ENCODE measurements around the gene GSC. TPM values are rescaled to one million over a fixed set of nuclear protein-coding genes. Genes with fewer than 3 reads are reported as not detected.

Gene GSC
- total RNA-seq, 1 experiment from 2014 or later, result not detected

GRCh38 chr14:94751321-94751720 lies 18.6 kb downstream of the GSC start:
- no peak for DNase-seq
- Histone ChIP-seq H2AK5ac (ENCODE audit: insufficient read length, low read length) (no peak overlapping the region), H3K4ac (ENCODE audit: low read depth, low read length) (no peak overlapping the region), H3K14ac (ENCODE audit: insufficient read depth, low read length) (no peak overlapping the region), H3K18ac (ENCODE audit: insufficient read length, low read depth, low read length) (no peak overlapping the region), H3K23me2 (ENCODE audit: insufficient read length, low read depth, low read length, poor library complexity, severe bottlenecking) (no peaks in the 10 kb centered on the region), H4K20me1 (ENCODE audit: control insufficient read depth, insufficient read depth, insufficient read length) (no peaks in the 10 kb centered on the region), H4K5ac (ENCODE audit: insufficient read length, low read depth, low read length) (no peak overlapping the region), H2AFZ (ENCODE audit: low read length) (no peak overlapping the region), H2BK20ac (ENCODE audit: low read depth, low read length, poor library complexity, severe bottlenecking) (no peak overlapping the region), H3K23ac (ENCODE audit: insufficient read length, low read depth, low read length) (no peak overlapping the region), H3K4me2 (ENCODE audit: insufficient read depth, insufficient read length, low read length) (no peak overlapping the region), H3K9ac (ENCODE audit: extremely low read depth, insufficient read length, low read length) (no peak overlapping the region), H3K79me1 (ENCODE audit: insufficient read depth, low read depth, low read length, poor library complexity, severe bottlenecking) (no peaks in the 10 kb centered on the region), H3K79me2 (ENCODE audit: insufficient read depth, low read length) (no peaks in the 10 kb centered on the region), H4K91ac (ENCODE audit: insufficient read length, low read depth, low read length) (no peak overlapping the region), H3K27me3 (ENCODE audit: insufficient read depth, low read length) (no peaks in the 10 kb centered on the region), H3T11ph (ENCODE audit: low read length) (no peak overlapping the region), H2BK5ac (ENCODE audit: insufficient read length, low read length) (no peak overlapping the region), H3K9me3 (ENCODE audit: control insufficient read depth, low read depth, low read length) (no peaks in the 10 kb centered on the region), H3K4me1 (ENCODE audit: insufficient read depth, low read length) (no peaks in the 10 kb centered on the region), H4K8ac (replicated peaks; ENCODE audit: insufficient read length, low read depth, low read length) (no peak overlapping the region), H3K56ac (ENCODE audit: insufficient read length, low read depth, low read length) (no peak overlapping the region), H2BK120ac (ENCODE audit: low read depth, low read length, poor library complexity, severe bottlenecking) (no peak overlapping the region), H2BK15ac (ENCODE audit: low read depth, low read length) (no peak overlapping the region), H3K27ac (ENCODE audit: insufficient read length, low read depth, low read length) (no peak overlapping the region), H2BK12ac (ENCODE audit: insufficient read length, low read depth, low read length) (no peak overlapping the region)
- Mint-ChIP-seq H3K36me3 (ENCODE audit: insufficient read depth in 1 of 3, low read depth in 3 of 3) (no peaks in the 10 kb centered on the region), H3K4me1 (peaks cover 0 to 3% of the 10 kb centered on the region in 2 experiments; a peak in 2 of 4 replicates), H3K27me3 (ENCODE audit: low read depth) (peaks cover 18% of the 10 kb centered on the region), H3K9me3 (no peaks in the 10 kb centered on the region; a peak in 1 of 5 replicates), H3K27ac (peak overlapping the region in 1 of 3 experiments; percentile 68; a peak in 1 of 7 replicates), H3K4me3 (no peak overlapping the region)
- no peak for TF ChIP-seq CTCF (conservative IDR thresholded peaks at IDR 0.05)
- no CpG with 5 or more reads among the region's 11 CpGs for WGBS (ENCODE audit: extremely low coverage, insufficient read length, low lambda C conversion rate)

Data from H9 (cell line).